Measurements from ENCODE around the gene NRDE2.
"Not testable (repeated sequence)": the region's sequence is repeated elsewhere in the genome, so short reads cannot be mapped to it uniquely, and the experiment has no call there.

The NRDE2 gene

GRCh38 chr14:90268420-90268819 is 63.3 kb downstream of the NRDE2 start:
- no peak for DNase-seq

DNA sequence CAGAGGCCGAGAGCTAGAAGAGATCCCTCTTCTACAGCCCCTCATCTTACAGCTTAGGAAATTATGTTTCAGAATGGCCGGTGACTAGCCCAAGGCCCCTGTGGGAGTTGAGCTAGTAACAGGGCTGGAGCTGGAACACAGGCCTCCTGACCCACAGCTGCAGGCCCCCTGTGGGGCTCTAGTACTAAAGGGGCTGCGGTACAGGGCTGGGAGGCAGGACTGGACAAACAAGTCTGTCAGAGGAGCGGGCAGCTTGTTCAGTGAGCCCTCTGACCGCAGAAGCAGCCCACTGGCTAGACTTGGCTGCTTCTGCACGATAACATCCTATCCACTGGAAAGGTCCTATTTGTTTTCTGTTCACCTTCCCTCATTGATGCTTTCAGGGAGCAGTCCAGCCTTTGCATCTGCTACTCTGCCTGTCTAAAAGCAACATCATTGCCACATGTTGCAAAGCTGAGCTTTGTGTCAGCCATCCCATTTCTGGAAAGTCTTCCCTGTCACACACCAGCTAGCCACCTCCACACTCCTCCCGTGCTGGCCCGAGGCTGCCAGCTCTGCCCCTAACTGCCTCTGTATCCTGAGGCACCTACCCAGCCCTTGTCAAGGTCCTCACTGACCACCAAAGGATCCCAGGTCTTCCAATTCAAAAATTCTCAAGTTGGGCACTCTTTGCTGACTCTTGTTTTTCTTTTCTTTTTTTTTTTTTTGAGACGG is 65.1 kb downstream of the NRDE2 start:
- no peak for DNase-seq

GRCh38 chr14:90263748-90264449 is 67.8 kb downstream of the NRDE2 start:
- DNase-seq: no peak

DNA sequence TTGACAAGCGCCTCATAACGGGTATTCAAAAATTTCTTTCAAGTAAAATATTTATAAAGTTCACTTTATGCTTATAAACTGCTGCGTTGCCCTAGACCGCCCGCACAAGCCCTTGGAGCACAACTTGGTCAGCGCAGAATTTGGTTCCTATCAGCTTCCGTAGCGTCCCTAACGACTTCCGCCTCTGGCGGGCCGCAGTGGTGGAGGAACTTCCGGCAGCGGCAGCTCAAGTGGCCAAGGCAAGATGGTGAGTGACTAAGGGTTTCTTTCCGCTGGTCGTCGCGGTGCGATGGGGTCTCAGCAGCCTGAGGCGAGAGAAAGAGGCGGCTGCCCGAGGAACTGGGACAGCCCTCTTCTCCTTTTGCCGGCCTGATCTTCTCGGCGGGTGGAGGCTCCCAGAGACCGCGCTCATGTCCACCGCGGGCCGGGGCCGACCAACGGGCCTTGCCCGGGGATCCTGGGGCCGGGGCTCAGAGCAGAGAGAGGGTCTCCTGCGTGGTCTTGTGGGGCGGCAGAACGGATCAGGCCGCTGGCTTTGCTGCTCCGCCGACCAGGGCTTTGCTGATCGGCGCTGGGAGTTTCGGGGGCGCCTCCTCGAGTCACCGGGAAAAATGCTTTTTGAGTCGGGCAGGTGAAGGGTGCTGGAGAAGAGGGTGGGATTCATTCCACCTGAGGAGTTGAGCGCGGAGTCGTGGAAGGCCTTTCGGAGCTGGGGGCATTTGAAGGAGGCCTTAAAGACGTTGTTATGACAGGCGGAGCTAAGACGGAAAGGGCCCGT is 75.2 kb downstream of the NRDE2 start, which contains the start of gene PSMC1:
PSMC1 (plus strand) TSS at position 200 of the 778 bp plus-strand sequence; CDS start at position 245, 45 bp downstream.
- DNase-seq: peak; percentile 95

DNA sequence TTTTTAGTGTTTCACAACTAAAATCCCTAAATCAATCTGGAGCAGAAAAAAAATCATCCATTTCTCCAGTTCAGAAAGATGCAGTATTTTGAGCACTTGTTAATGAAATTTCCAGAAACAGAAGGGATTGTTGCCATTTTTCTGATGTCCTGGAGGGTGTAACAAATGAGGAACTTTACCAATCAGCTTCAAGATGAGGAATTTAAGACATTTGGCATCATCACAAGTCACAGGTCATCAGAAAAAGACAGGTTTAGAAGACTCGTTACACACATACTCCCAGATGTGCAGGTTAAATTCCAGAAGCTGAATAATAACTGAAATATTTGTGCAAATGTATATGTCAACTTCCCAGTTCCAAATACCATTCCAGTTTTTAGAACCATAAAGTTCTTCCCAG is 75.9 kb downstream of the NRDE2 start:
- DNase-seq: peak; percentile 36

GRCh38 chr14:90253826-90254225 is 77.9 kb downstream of the NRDE2 start:
- DNase-seq: no peak

DNA sequence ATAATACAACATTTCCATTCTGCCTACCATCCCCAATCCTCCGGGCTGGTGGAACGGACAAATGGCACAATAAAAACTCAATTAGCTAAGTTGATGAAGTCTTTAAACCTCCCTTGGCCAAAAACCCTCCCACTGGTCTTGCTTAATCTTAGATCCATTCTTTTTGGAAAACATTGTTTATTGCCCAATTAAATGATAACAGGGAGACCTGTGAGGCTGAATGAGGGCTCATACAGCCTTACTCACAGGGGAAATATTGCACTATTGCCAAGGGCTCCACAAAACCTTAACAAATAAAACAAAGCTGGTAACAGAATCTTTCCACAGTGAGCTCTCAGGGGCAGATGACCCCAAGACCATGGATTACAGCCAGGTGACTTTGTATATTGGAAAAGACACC is 83.1 kb downstream of the NRDE2 start:
- DNase-seq: no peak

DNA sequence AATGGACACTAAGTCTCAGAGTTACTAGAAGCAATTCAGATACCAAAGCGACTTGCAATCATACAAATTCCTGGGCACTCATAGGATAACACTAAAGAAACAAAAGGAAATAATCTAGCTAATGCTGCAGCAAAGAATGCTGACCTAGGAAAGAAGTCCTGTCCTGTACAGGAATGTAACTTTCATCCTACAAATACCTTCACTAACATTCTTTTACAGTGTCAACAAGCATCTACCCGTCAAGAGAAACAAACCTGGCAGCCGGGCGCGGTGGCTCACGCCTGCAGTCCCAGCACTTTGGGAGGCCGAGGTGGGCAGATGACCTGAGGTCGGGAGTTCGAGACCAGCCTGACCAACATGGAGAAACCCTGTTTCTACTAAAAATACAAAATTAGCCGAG is 84.3 kb downstream of the NRDE2 start:
- not testable (repeated sequence) for DNase-seq

GRCh38 chr14:90246936-90247335 is 84.8 kb downstream of the NRDE2 start:
- no peak for DNase-seq

DNA sequence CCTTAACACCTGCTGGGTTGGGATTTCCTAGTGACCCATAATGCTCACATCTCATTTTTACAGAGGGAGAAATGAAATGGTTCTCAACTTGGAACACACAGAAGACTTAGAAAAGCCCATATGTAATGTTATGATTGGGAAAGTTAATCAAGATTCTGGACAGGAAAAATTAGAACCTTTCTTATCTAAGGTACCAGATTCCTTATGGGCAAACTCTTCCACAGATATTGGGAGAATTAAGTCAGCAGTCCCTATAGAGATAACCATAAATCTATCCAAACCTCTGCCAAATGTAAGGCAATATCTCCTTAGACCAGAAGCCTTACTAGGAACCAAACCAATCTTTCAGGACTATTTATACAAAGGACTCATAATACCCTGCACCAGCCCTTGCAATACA is 89.3 kb downstream of the NRDE2 start:
- DNase-seq: peak; percentile 43

DNA sequence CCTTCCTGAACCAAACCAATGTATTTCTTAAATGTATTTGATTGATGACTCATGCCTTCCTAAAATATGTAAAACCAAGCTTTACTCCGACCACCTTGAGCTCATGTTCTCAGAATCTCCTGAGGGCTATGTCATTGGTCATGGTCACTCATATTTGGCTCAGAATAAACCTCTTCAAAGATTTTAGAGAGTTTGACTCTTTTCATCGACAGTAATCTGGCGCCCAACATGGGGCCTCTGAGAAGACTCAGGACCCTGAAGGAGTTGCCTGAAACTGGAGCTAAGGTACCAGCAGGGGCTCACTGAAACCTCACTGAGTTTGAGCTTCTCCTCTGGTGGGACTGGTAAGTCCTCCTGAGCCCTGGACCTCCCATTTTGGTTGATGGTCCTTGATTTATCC is 92.6 kb downstream of the NRDE2 start:
- DNase-seq: no peak

DNA sequence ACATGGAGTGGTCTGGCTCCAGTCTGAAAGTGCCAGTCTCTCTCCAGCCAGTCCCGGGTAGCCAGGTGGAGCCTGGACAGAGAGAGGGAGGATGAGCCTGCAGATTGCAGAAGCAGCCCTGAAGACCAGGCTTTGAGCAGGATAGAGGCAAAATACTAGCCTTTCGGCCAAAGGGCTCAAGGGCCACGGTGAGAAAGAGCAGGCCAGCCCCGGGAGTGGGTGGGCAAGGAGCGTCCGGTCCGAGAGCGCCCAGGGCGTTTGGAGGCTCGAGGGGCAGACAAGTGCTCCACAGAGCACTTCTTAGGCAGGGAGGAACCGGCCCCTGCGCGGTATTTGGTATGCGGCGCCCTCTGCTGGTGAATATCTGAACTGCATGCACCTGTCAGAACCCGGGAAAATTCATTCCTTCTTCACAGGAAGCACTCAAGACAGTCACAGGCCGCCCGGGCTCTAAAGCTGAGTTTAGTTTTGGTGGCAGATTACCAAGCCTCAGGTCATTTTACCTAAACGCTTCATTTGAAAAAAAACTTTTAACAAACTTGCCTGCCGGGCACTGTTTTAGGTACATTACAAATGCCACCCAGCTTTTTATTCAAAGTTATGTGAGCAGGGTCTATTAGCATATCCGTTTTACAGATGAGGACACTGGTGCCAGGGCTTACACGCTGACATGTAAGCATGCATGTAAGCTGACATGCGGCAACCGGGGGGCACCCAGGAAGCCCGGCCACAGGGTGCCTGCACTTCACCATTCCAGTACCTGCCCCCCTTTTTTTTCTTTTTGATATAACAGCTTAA is 96.4 kb downstream of the NRDE2 start:
- DNase-seq: peak; percentile 70

DNA sequence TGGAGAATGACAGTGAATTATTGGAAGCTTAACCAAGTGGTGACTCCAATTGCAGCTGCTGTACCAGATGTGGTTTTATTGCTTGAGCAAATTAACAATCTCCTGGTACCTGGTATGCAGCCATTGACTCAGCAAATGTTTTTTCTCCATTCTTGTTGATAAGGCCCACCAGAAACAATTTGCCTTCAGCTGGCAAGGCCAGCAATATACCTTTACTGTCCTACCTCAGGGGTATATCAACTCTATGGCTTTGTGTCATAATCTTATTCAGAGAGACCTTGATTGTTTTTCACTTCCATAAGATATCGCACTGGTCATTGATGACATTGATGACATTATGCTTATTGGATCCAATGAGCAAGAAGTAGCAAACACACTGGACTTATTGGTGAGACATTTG is 101.8 kb downstream of the NRDE2 start:
- DNase-seq: not testable (repeated sequence)

GRCh38 chr14:90228478-90228877 is 103.3 kb downstream of the NRDE2 start:
- no peak for DNase-seq

Measured in hematopoietic multipotent progenitor cell treated with erythropoietin and hydrocortisone succinate and interleukin-3 and kit ligand, for 8 days (in vitro differentiated cells).